Stimulated activated naive B cell treated with anti-CD40 and anti-IgM and Interleukin-4, amounts not matched to agents 10 μg/mL and 1 μg/mL and 100 μg/mL, for 72 hours (primary cell): ENCODE results near the gene TJP3.
"Not testable (repeated sequence)": the region's sequence is repeated elsewhere in the genome, so short reads cannot be mapped to it uniquely, and the experiment has no call there.

Experiments used
- ATAC-seq, 2 donors: fragments of 150-1000 bp; cut with Tn5 transposase; replicated peaks; 2 replicates each; pipeline ENCODE4 v1.10.0; 2021; ENCODE audit warnings: moderate library complexity in 1 of 2
- DNase-seq: peaks from one replicate; pipeline ENCODE4 v3.0.0; 2021
- H3K27ac Mint-ChIP-seq: one replicate; pipeline ENCODE4 v1.8.0; 2022; ENCODE audit warnings: mild to moderate bottlenecking, mixed read lengths
- H3K27me3 Mint-ChIP-seq, 2 donors: one replicate each; pipeline ENCODE4 v1.8.0; 2022; ENCODE audit warnings: mixed read lengths in 2 of 2
- H3K36me3 Mint-ChIP-seq, 2 donors: one replicate each; pipeline ENCODE4 v1.8.0; 2022; ENCODE audit warnings: mixed read lengths in 2 of 2, mild to moderate bottlenecking in 1 of 2
- H3K4me1 Mint-ChIP-seq, 2 donors: one replicate each; pipeline ENCODE4 v1.8.0; 2022; ENCODE audit warnings: mixed read lengths in 2 of 2, mild to moderate bottlenecking in 1 of 2
- H3K4me3 Mint-ChIP-seq, 2 donors: one replicate each; pipeline ENCODE4 v1.8.0; 2022; ENCODE audit warnings: mild to moderate bottlenecking in 2 of 2, mixed read lengths in 2 of 2, moderate library complexity in 1 of 2
- H3K9me3 Mint-ChIP-seq, 2 donors: one replicate each; pipeline ENCODE4 v1.8.0; 2022; ENCODE audit warnings: mixed read lengths in 2 of 2, mild to moderate bottlenecking in 1 of 2

The TJP3 gene

GRCh38 chr19:3708207-3708931, at the start of gene TJP3:
Gene TJP3 (plus strand): TSS chr19:3708384. CDS start chr19:3728433, 20,049 bp downstream.
- Mint-ChIP-seq H3K27me3 (peaks cover 15 to 45% of the 10 kb centered on the region in 2 donors), H3K36me3 (no peaks in the 10 kb centered on the region), H3K9me3 (no peaks in the 10 kb centered on the region), H3K4me3 (no peak within 1 kb of the TSS), H3K4me1 (peaks cover 8 to 11% of the 10 kb centered on the region in 2 donors), H3K27ac (no peak within 1 kb of the TSS)
- ATAC-seq (no peak), DNase-seq (no peak)

- peaks cover 0 to 2% of the 10 kb centered on the region in 2 donors for H3K9me3 Mint-ChIP-seq
- DNase-seq (no peak), ATAC-seq (no peak)
- peaks cover 0 to 3% of the 10 kb centered on the region in 2 donors for H3K4me1 Mint-ChIP-seq
- H3K27me3 Mint-ChIP-seq = no peaks in the 10 kb centered on the region
- H3K27ac Mint-ChIP-seq = no peak overlapping the region
- no peak overlapping the region for H3K4me3 Mint-ChIP-seq
- H3K36me3 Mint-ChIP-seq = peaks cover 48 to 58% of the 10 kb centered on the region in 2 donors
These were observed 49.1 kb upstream of the TJP3 start for GRCh38 chr19:3658870-3659745.

DNA sequence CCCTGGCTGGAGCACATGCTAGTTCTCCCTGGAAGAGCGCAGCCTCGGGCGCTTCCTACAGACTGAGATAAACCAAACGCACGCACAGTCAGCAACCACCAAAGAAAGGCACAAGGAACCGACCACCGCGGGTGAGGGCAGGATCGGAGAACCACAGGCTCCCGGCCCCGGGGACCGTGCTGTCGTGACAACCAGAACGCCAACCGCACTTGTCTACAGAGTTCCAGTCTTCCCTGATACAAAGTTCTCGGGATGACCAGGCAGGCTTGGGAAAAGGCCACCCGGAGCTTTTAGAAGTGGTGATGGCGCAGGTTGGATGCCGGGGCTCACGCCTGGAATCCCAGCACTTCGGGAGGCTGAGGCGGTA, 48.5 kb upstream of the TJP3 start:
- peaks cover 0 to 2% of the 10 kb centered on the region in 2 donors for H3K9me3 Mint-ChIP-seq
- H3K4me1 Mint-ChIP-seq = peaks cover 2 to 5% of the 10 kb centered on the region in 2 donors
- no peak overlapping the region for H3K27ac Mint-ChIP-seq
- ATAC-seq (no peak), DNase-seq (no peak)
- H3K27me3 Mint-ChIP-seq = no peaks in the 10 kb centered on the region
- H3K36me3 Mint-ChIP-seq = peaks cover 47 to 57% of the 10 kb centered on the region in 2 donors
- no peak overlapping the region for H3K4me3 Mint-ChIP-seq

- Mint-ChIP-seq H3K27me3 (no peaks in the 10 kb centered on the region), H3K27ac (no peak overlapping the region), H3K4me3 (no peak overlapping the region), H3K4me1 (peaks cover 8 to 12% of the 10 kb centered on the region in 2 donors), H3K9me3 (peaks cover 0 to 2% of the 10 kb centered on the region in 2 donors), H3K36me3 (peaks cover 47 to 57% of the 10 kb centered on the region in 2 donors)
- ATAC-seq = no peak
- DNase-seq = no peak
These were observed 47.5 kb upstream of the TJP3 start for GRCh38 chr19:3660493-3661219.

DNA sequence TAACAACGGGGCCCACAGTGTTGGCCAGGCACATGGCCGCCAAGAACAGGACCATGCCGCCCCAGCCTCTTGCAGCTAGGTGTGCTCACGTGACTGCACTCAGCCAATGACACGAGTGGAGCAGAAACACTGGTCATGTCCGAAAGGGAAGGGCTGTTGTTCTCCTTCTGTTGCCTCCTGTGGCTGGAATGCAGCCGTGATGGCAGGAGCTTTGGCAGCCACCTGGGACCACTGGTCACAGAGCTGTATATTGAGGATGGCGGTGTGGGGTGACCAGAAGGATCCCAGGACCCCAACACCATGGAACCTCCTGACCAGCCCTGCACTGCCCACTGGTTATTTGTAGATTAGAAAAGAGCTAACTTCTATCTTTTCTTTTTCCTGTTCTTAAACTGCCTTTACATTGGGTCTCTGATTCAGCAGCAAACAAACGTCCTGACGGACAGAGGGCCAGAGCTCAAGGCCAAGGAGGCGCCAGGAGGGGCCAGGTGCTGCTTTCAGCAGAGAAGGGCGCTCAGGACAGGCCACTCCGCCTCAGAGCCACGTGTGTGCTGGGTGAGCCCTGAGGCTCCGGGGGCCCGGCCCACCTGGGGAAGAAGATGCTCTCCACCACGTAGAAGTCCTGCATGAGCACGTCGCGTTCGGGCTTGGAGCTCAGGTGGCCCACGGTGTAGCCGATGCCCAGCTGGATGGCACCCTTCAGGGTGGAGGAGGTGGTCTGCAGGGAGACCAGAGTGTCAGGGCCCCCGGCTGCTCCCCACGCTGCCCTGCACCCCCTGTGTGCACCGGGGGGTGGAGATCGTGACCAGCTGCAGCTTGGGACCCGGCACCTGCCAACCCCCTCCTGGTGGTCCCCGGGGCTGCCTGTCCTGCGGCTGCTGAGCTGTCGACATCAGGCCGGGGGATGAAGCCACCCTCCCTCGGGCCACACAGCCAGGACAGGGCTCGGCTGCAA, 46.6 kb upstream of the TJP3 start:
- H3K4me1 Mint-ChIP-seq = peaks cover 15 to 19% of the 10 kb centered on the region in 2 donors
- H3K36me3 Mint-ChIP-seq = peaks cover 51 to 59% of the 10 kb centered on the region in 2 donors
- no peak overlapping the region for H3K4me3 Mint-ChIP-seq
- no peak overlapping the region for H3K27ac Mint-ChIP-seq
- DNase-seq (no peak), ATAC-seq (no peak)
- no peaks in the 10 kb centered on the region for H3K27me3 Mint-ChIP-seq
- peaks cover 0 to 2% of the 10 kb centered on the region in 2 donors for H3K9me3 Mint-ChIP-seq

DNA sequence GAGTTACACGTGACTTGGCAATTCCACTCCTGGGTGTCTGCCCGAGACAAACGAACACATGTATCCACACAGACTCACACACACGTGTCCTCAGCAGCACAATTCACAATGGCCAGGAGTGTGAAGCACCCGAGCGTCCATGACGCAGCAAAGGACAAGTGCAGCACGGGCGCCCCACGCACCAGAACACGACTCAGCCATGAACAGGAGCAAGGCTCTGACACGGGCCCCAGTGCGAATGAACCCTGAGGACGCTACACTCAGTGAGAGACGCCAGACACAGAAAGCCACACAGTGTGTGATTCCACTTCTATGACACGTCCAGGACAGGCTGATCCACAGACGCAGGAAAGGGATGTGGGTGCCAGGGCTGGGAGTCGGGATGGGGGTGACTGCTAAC, 44.3 kb upstream of the TJP3 start:
- H3K27ac Mint-ChIP-seq = no peak overlapping the region
- DNase-seq = no peak
- peaks cover 19 to 22% of the 10 kb centered on the region in 2 donors for H3K4me1 Mint-ChIP-seq
- no peaks in the 10 kb centered on the region for H3K27me3 Mint-ChIP-seq
- H3K36me3 Mint-ChIP-seq = peaks cover 38 to 52% of the 10 kb centered on the region in 2 donors
- no peaks in the 10 kb centered on the region for H3K9me3 Mint-ChIP-seq
- ATAC-seq = no peak
- no peak overlapping the region for H3K4me3 Mint-ChIP-seq

- DNase-seq (no peak), ATAC-seq (peak; percentile 50 to 52)
- Mint-ChIP-seq H3K27me3 (no peaks in the 10 kb centered on the region), H3K36me3 (peaks cover 31 to 48% of the 10 kb centered on the region in 2 donors), H3K27ac (no peak overlapping the region), H3K4me3 (peak overlapping the region in 1 of 2 donors; percentile 43), H3K4me1 (peaks cover 23 to 27% of the 10 kb centered on the region in 2 donors), H3K9me3 (no peaks in the 10 kb centered on the region)
These were observed 43.1 kb upstream of the TJP3 start for GRCh38 chr19:3664879-3665642.

DNA sequence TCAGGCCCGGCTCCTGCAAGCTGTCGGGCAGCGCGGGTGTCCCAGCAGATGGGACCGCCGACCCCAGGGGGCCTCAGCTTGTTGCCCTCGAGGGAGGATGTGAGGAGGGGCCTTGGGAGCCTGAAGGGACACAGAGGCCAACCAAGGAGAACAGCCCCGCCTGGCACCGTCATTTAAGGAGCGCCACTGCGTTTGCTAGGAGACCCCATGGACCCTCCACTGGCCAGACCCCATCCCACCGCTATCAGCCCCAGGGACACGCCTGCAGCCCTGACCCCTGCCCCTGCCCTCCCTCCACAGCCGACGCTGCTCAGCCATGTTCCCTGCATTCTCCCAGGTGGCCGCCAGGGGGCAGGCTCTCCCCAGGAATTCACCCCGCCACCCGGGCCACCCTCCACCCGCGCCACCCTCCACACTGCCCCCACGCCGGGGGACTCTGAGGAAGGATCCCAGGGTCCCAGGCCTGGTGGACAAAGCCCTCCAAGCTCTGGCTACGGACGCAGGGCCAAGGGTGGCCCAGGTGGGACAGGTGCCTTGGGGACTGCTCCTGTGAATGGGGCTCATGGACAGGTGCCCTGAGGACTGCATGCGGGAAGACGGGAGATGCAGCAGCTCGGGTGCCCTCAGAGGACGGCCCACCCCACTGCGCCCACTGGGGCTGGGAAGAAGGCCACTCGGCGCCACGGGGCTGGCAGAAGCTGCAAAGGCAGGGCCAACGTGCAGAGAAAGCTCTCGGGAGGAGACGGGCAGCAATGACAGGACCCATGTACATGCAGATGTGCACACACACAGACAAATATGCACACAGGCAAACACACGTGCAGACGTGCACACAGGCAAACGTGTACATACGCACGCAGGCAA, 42.3 kb upstream of the TJP3 start:
- DNase-seq = peak; percentile 54
- Mint-ChIP-seq H3K9me3 (no peaks in the 10 kb centered on the region), H3K36me3 (peaks cover 27 to 44% of the 10 kb centered on the region in 2 donors), H3K27me3 (no peaks in the 10 kb centered on the region), H3K27ac (no peak overlapping the region), H3K4me3 (peak overlapping the region in 1 of 2 donors; percentile 43), H3K4me1 (peaks cover 27 to 31% of the 10 kb centered on the region in 2 donors)
- peak; percentile 88 to 90 for ATAC-seq

- not testable (repeated sequence) for H3K4me3 Mint-ChIP-seq, ATAC-seq, H3K27ac Mint-ChIP-seq, H3K27me3 Mint-ChIP-seq, H3K9me3 Mint-ChIP-seq, DNase-seq
- Mint-ChIP-seq H3K36me3 (peaks cover 23 to 38% of the 10 kb centered on the region in 2 donors), H3K4me1 (peaks cover 32 to 37% of the 10 kb centered on the region in 2 donors)
These were observed 41.7 kb upstream of the TJP3 start for GRCh38 chr19:3666545-3666856.

DNA sequence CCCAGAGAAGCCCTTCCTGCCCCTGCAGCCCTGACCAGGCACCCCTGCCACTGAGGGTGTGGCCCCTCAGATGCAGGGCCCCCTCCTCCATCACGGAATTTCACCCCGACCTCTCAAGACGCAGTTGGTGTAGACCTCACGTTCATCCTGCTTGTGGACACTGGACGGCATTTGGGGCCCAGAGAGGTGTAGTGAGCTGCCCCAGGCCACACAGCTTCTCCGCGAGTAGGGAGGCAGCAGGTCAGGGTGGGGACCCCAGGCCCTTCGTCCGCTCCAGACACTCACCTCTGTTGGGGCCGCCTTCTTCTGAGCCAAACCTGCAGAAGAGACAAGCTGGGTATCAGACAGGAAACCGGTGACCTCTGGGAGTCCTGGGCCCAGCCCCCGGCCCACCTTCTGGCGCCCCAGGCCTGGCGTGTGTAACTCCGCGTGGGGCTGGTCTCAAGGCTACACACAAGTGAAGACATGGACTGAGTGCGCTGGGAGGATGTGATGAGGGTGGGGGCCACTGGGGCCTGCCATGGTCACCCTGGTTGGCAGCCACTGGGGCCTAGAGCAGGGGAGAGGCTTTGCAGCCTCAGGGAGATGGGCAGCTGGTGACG, 41.0 kb upstream of the TJP3 start:
- Mint-ChIP-seq H3K27me3 (peaks cover 0 to 1% of the 10 kb centered on the region in 2 donors), H3K36me3 (peaks cover 18 to 36% of the 10 kb centered on the region in 2 donors), H3K9me3 (no peaks in the 10 kb centered on the region), H3K27ac (no peak overlapping the region), H3K4me3 (no peak overlapping the region), H3K4me1 (peaks cover 37 to 43% of the 10 kb centered on the region in 2 donors)
- DNase-seq (no peak), ATAC-seq (no peak)

- Mint-ChIP-seq H3K27me3 (peaks cover 0 to 6% of the 10 kb centered on the region in 2 donors), H3K4me1 (peaks cover 42 to 48% of the 10 kb centered on the region in 2 donors), H3K36me3 (peaks cover 18 to 39% of the 10 kb centered on the region in 2 donors), H3K27ac (no peak overlapping the region), H3K4me3 (no peak overlapping the region), H3K9me3 (no peaks in the 10 kb centered on the region)
- ATAC-seq (no peak), DNase-seq (no peak)
These were observed 40.4 kb upstream of the TJP3 start for GRCh38 chr19:3667766-3668165.
